K562 (cell line): ENCODE measurements around the gene MBD5. TPM values are rescaled to one million over a fixed set of nuclear protein-coding genes. Genes with fewer than 3 reads are reported as not detected.

ENCODE experiments used
- CBFA2T3 ChIP-seq: fragments of 450-650 bp; IDR thresholded peaks from 2 replicates; pipeline ENCODE4 v1.6.1; 2017
- DIDO1 ChIP-seq: fragments of 450-650 bp; IDR thresholded peaks from 2 replicates; pipeline ENCODE4 v1.6.1; 2016; ENCODE audit warnings: low read depth, missing biosample characterization, missing genetic modification characterization
- FOXA3 ChIP-seq, 2 experiments: fragments of 450-650 bp in 1 of 2; sonication (generic) in 1 of 2; formaldehyde crosslinking; IDR thresholded peaks in 1 of 2; conservative IDR thresholded peaks in 1 of 2; 2 replicates each; pipeline versions ENCODE4 v1.4.0 to v1.8.0; 2020 to 2022; ENCODE audit warnings: mild to moderate bottlenecking in 2 of 2, missing genetic modification reagents in 1 of 2
- KDM2B ChIP-seq: fragments of 250-450 bp; sonication (Bioruptor Pico); IDR thresholded peaks from 2 replicates; pipeline ENCODE4 v1.8.0; 2021; ENCODE audit warnings: mild to moderate bottlenecking, moderate library complexity
- LEF1 ChIP-seq: fragments of 450-650 bp; IDR thresholded peaks from 2 replicates; pipeline ENCODE4 v1.6.1; 2016; ENCODE audit warnings: mild to moderate bottlenecking
- MED1 ChIP-seq: sonication (generic); formaldehyde crosslinking; IDR thresholded peaks from 2 replicates; pipeline ENCODE4 v1.8.1; 2023; ENCODE audit warnings: missing genetic modification reagents, borderline replicate concordance
- MEIS2 ChIP-seq: fragments of 450-650 bp; IDR thresholded peaks from 2 replicates; pipeline ENCODE4 v1.6.1; 2014; ENCODE audit warnings: mild to moderate bottlenecking; ENCODE audit not compliant: partially characterized antibody
- MGA ChIP-seq: fragments of 450-650 bp; IDR thresholded peaks from 2 replicates; pipeline ENCODE4 v1.6.1; 2016; ENCODE audit warnings: mild to moderate bottlenecking, moderate library complexity
- NCOA6 ChIP-seq: fragments of 450-650 bp; IDR thresholded peaks from 2 replicates; pipeline ENCODE4 v1.6.1; 2017; ENCODE audit warnings: mild to moderate bottlenecking
- NELFE ChIP-seq: IDR thresholded peaks from 2 replicates; pipeline ENCODE4 v1.6.1; 2011; ENCODE audit warnings: mild to moderate bottlenecking; ENCODE audit not compliant: insufficient read depth, insufficient read length
- NFE2 ChIP-seq: IDR thresholded peaks from 2 replicates; pipeline ENCODE4 v1.6.1; 2014; ENCODE audit warnings: antibody characterized with exemption, low read depth
- RBM17 ChIP-seq: fragments of 200-400 bp; formaldehyde crosslinking; IDR thresholded peaks from 2 replicates; pipeline ENCODE4 v1.6.1; 2017; ENCODE audit warnings: low read depth, mild to moderate bottlenecking, low read length, borderline replicate concordance
- SOX6 ChIP-seq: fragments of 450-650 bp; IDR thresholded peaks from 2 replicates; pipeline ENCODE4 v1.6.1; 2014; ENCODE audit warnings: mild to moderate bottlenecking
- U2AF1 ChIP-seq: fragments of 200-400 bp; formaldehyde crosslinking; optimal IDR thresholded peaks from 2 replicates; pipeline ENCODE3; 2017; ENCODE audit warnings: mild to moderate bottlenecking, low read depth, low read length, moderate library complexity
- XRCC4 ChIP-seq: IDR thresholded peaks from one replicate; pipeline ENCODE4 v1.6.1; 2011; ENCODE audit not compliant: insufficient read depth, insufficient read length; ENCODE audit errors: extremely low read depth
- ZNF280B ChIP-seq: fragments of 250-450 bp; sonication (Bioruptor Pico); IDR thresholded peaks from 2 replicates; pipeline ENCODE4 v1.5.1; 2021; ENCODE audit warnings: mild to moderate bottlenecking
- ZNF41 ChIP-seq: fragments of 250-450 bp; sonication (Bioruptor Pico); conservative IDR thresholded peaks from 2 replicates; pipeline ENCODE4 v1.4.0; 2020; ENCODE audit warnings: mild to moderate bottlenecking
- polyA plus RNA-seq, 8 experiments: library from polyadenylated mRNA; depleted of rRNA in 4 of 8; stranded (reverse) in 5 of 8; unstranded in 3 of 8; fragments of >200 nt; fragmentation: Nextera tagmentation in 2 of 8; fragmentation: Illumina TruSeq in 1 of 8; extraction: Ambion mirVana in 2 of 8; extraction: Trizol in 1 of 8; gene quantifications; 2 replicates each; pipeline versions ENCODE4 v1.2.1 to v1.2.3, GENCODE V29; 2011 to 2014; ENCODE audit warnings: inconsistent platforms in 1 of 8, missing spikeins in 1 of 8
- total RNA-seq, 7 experiments: library from RNA; depleted of rRNA in 6 of 7; stranded (reverse); fragments of >200 nt in 6 of 7; fragmentation: Illumina TruSeq in 2 of 7; extraction: Trizol in 2 of 7; gene quantifications; 2 replicates each; pipeline versions ENCODE4 v1.2.1 to v1.2.3, GENCODE V29; 2011 to 2021; ENCODE audit warnings: low replicate concordance in 1 of 7

Gene MBD5
- total and polyA plus RNA-seq, 9 of the 15 experiments (the other 6 are each of a cell fraction or from before 2014, with no cell fraction given): 3.4 to 14.5 (median 9.0) TPM

- no peak for TF ChIP-seq MGA
- peak; percentile 35 for TF ChIP-seq MEIS2
- no peak for TF ChIP-seq FOXA3 (CRISPR knock-in tag; conservative IDR thresholded peaks at IDR 0.05 in 1 of 2, IDR thresholded peaks at IDR 0.05 in 1 of 2)
- no peak for TF ChIP-seq U2AF1
- no peak for TF ChIP-seq ZNF41
- no peak for TF ChIP-seq ZNF280B
- TF ChIP-seq KDM2B (CRISPR knock-in tag): no peak
- TF ChIP-seq NCOA6: no peak
- TF ChIP-seq SOX6: peak; percentile 32; the same call in 1 of the 2 replicates
- TF ChIP-seq LEF1: no peak
- no peak for TF ChIP-seq MED1 (CRISPR knock-in tag)
- no peak for TF ChIP-seq RBM17
- no peak for TF ChIP-seq NFE2
- TF ChIP-seq NELFE: no peak
- no peak for TF ChIP-seq CBFA2T3
- TF ChIP-seq XRCC4: no peak
- no peak for TF ChIP-seq DIDO1 (tag)
Measured at GRCh38 chr2:148533685-148534084, 512.8 kb downstream of the MBD5 start (continued).
